HuH-7 (cell line): ENCODE results near the gene UBE2E2.

ENCODE experiments used
- DNase-seq: peaks from one replicate; pipeline ENCODE4 v3.0.0; 2011; ENCODE audit warnings: low spot score

Gene UBE2E2

GRCh38 chr3:23620638-23621015 lies 417.5 kb downstream of the UBE2E2 start:
- DNase-seq: no peak

GRCh38 chr3:23623844-23624243 lies 420.7 kb downstream of the UBE2E2 start:
- no peak for DNase-seq

- DNase-seq: no peak
Observed at GRCh38 chr3:23624305-23624704, 421.2 kb downstream of the UBE2E2 start.

- DNase-seq: no peak
Observed at GRCh38 chr3:23626442-23626841, 423.3 kb downstream of the UBE2E2 start.

- no peak for DNase-seq
Observed at GRCh38 chr3:23629181-23629894, 426.2 kb downstream of the UBE2E2 start.

GRCh38 chr3:23633261-23633960 lies 430.3 kb downstream of the UBE2E2 start:
- DNase-seq: no peak

GRCh38 chr3:23637339-23637738 lies 434.2 kb downstream of the UBE2E2 start:
- DNase-seq: no peak

- DNase-seq: no peak
Observed at GRCh38 chr3:23640471-23641146, 437.5 kb downstream of the UBE2E2 start.
